Measurements from ENCODE around the gene AKR7A2.

- TF ChIP-seq CTCF (optimal IDR thresholded peaks at IDR 0.05 in 1 of 3, IDR thresholded peaks at IDR 0.05 in 1 of 3, conservative IDR thresholded peaks at IDR 0.05 in 1 of 3; ENCODE audit: extremely low read depth in 1 of 3, insufficient read depth in 2 of 3, low read length in 3 of 3) (no peak), EZH2 (IDR thresholded peaks at IDR 0.05; ENCODE audit: low read length) (no peak)
Observed at GRCh38 chr1:19272064-19272463, 39.9 kb downstream of the AKR7A2 start.
